SK-N-SH treated with all-trans-retinoic acid at 6 μM for 48 hours (cell line): Measurements from ENCODE around the gene GRAMD1B.

Experiments used
- SNAI2 ChIP-seq: fragments of 250-450 bp; sonication (Bioruptor Pico); IDR thresholded peaks from 2 replicates; pipeline ENCODE4 v1.5.0; 2020; ENCODE audit warnings: mild to moderate bottlenecking, moderate library complexity
- ZFP30 ChIP-seq: fragments of 450-650 bp; formaldehyde crosslinking; IDR thresholded peaks from 2 replicates; pipeline ENCODE4 v1.5.0; 2022; ENCODE audit warnings: mild to moderate bottlenecking, moderate library complexity
- ZNF8 ChIP-seq: fragments of 450-650 bp; formaldehyde crosslinking; IDR thresholded peaks from 2 replicates; pipeline ENCODE4 v1.5.0; 2020; ENCODE audit warnings: mild to moderate bottlenecking, moderate library complexity

DNA sequence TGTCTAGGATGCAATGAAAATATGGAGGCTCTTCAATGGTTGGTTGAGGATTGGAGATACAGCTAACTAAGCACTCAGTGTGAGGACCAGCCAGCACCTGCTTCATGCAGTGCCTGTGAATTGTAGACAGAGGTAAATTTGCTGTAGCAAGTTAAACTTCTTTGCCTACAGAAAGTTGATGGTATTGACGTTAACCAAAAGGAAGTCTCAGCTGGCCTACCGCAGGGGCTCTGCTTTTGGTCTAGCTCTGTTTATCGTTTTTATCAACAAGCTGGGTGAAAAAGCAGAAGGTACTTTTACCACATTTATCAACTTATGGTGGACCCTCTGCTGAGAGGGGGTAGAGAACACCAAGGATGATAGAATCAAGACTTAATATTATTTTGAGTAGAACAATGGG is 51.6 kb downstream of the GRAMD1B start:
- TF ChIP-seq ZNF8 (CRISPR knock-in tag) (no peak), SNAI2 (CRISPR knock-in tag) (no peak), ZFP30 (CRISPR knock-in tag) (no peak)
